ENCODE results near the gene PPP1R13B.

- TF ChIP-seq EZH2 (IDR thresholded peaks at IDR 0.05) (no peak), CTCF (IDR thresholded peaks at IDR 0.05 in 2 of 3, conservative IDR thresholded peaks at IDR 0.05 in 1 of 3; ENCODE audit: borderline replicate concordance in 1 of 3, insufficient read depth in 1 of 3, low read depth in 2 of 3, low read length in 2 of 3) (no peak), POLR2A (IDR thresholded peaks at IDR 0.05; ENCODE audit: borderline replicate concordance, extremely low read depth, insufficient read depth, insufficient read length) (no peak), YY1 (IDR thresholded peaks at IDR 0.05; ENCODE audit: extremely low read depth, insufficient replicate concordance, low read depth, low read length) (no peak), POLR2AphosphoS5 (IDR thresholded peaks at IDR 0.05; ENCODE audit: low read depth, low read length) (no peak), SP1 (IDR thresholded peaks at IDR 0.05; ENCODE audit: low read depth) (no peak), TCF7L2 (IDR thresholded peaks at IDR 0.05; ENCODE audit: borderline replicate concordance, extremely low read depth, insufficient read depth, insufficient read length) (no peak), RAD21 (IDR thresholded peaks at IDR 0.05; ENCODE audit: low read depth) (no peak), FOSL1 (IDR thresholded peaks at IDR 0.05; ENCODE audit: low read depth) (no peak), CEBPB (IDR thresholded peaks at IDR 0.05; ENCODE audit: low read depth) (no peak), JUND (IDR thresholded peaks at IDR 0.05) (no peak), ZNF274 (IDR thresholded peaks at IDR 0.05; ENCODE audit: low read depth, low read length) (no peak)
- TF ChIP-seq, protein P1, sequence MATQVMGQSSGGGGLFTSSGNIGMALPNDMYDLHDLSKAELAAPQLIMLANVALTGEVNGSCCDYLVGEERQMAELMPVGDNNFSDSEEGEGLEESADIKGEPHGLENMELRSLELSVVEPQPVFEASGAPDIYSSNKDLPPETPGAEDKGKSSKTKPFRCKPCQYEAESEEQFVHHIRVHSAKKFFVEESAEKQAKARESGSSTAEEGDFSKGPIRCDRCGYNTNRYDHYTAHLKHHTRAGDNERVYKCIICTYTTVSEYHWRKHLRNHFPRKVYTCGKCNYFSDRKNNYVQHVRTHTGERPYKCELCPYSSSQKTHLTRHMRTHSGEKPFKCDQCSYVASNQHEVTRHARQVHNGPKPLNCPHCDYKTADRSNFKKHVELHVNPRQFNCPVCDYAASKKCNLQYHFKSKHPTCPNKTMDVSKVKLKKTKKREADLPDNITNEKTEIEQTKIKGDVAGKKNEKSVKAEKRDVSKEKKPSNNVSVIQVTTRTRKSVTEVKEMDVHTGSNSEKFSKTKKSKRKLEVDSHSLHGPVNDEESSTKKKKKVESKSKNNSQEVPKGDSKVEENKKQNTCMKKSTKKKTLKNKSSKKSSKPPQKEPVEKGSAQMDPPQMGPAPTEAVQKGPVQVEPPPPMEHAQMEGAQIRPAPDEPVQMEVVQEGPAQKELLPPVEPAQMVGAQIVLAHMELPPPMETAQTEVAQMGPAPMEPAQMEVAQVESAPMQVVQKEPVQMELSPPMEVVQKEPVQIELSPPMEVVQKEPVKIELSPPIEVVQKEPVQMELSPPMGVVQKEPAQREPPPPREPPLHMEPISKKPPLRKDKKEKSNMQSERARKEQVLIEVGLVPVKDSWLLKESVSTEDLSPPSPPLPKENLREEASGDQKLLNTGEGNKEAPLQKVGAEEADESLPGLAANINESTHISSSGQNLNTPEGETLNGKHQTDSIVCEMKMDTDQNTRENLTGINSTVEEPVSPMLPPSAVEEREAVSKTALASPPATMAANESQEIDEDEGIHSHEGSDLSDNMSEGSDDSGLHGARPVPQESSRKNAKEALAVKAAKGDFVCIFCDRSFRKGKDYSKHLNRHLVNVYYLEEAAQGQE (IDR thresholded peaks at IDR 0.05; ENCODE audit: low read depth): no peak
- TF ChIP-seq, protein P2, sequence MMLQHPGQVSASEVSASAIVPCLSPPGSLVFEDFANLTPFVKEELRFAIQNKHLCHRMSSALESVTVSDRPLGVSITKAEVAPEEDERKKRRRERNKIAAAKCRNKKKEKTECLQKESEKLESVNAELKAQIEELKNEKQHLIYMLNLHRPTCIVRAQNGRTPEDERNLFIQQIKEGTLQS (IDR thresholded peaks at IDR 0.05): no peak
Observed at GRCh38 chr14:103817595-103817994, 29.8 kb downstream of the PPP1R13B start.
